ENCODE data around the gene SERPINB13.
"Not testable (repeated sequence)": the region's sequence is repeated elsewhere in the genome, so short reads cannot be mapped to it uniquely, and the experiment has no call there.

SERPINB13 gene

GRCh38 chr18:63590966-63591695 lies 4.0 kb downstream of the SERPINB13 start:
- DNase-seq (ENCODE audit: low spot score) = no peak

DNA sequence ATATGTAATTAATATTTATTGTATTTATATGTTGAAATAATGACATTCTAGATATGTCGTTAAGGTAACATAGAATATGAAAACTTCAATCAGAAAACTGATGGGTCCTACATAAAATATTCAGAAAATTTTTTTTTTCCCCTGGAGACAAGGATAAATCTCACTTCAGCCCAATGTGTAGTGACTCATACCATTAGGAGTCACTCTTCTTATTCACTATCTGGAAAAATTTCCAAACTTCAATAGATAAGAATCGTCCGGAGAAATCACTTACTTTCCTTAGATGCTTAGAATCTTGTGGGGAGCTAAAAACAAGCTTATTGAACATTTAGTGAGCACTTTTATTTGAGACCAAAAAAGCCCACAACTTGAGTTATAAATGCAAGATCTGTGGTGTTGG lies 4.6 kb downstream of the SERPINB13 start:
- DNase-seq (ENCODE audit: low spot score) = no peak

GRCh38 chr18:63592471-63592870 lies 5.3 kb downstream of the SERPINB13 start:
- no peak for DNase-seq (ENCODE audit: low spot score)

DNA sequence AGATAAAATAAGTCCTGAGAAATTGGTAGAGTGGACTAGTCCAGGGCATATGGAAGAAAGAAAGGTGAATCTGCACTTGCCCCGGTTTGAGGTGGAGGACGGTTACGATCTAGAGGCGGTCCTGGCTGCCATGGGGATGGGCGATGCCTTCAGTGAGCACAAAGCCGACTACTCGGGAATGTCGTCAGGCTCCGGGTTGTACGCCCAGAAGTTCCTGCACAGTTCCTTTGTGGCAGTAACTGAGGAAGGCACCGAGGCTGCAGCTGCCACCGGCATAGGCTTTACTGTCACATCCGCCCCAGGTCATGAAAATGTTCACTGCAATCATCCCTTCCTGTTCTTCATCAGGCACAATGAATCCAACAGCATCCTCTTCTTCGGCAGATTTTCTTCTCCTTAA lies 9.8 kb downstream of the SERPINB13 start:
- no peak for DNase-seq (ENCODE audit: low spot score)

DNA sequence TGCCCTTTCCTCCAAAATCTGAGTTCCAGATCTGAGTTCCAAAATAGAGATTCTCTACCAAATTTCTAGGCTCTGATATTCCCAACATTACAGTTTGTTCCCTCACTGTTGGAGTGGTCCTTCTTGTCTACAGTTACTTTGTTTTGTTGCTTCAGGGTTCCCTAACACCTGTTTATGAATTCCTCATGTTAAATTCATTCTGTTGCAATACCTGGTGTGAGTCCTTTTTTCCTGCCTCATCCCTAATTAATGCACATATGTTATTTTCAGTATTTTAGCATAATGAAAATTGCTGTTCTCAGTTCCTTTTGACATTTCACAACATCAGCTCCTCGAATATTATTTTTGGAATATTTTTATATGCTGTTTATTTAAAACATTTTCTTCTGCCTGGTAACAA lies 16.2 kb downstream of the SERPINB13 start:
- no peak for DNase-seq (ENCODE audit: low spot score)

GRCh38 chr18:63603772-63604171 lies 16.6 kb downstream of the SERPINB13 start:
- DNase-seq (ENCODE audit: low spot score) = no peak

DNA sequence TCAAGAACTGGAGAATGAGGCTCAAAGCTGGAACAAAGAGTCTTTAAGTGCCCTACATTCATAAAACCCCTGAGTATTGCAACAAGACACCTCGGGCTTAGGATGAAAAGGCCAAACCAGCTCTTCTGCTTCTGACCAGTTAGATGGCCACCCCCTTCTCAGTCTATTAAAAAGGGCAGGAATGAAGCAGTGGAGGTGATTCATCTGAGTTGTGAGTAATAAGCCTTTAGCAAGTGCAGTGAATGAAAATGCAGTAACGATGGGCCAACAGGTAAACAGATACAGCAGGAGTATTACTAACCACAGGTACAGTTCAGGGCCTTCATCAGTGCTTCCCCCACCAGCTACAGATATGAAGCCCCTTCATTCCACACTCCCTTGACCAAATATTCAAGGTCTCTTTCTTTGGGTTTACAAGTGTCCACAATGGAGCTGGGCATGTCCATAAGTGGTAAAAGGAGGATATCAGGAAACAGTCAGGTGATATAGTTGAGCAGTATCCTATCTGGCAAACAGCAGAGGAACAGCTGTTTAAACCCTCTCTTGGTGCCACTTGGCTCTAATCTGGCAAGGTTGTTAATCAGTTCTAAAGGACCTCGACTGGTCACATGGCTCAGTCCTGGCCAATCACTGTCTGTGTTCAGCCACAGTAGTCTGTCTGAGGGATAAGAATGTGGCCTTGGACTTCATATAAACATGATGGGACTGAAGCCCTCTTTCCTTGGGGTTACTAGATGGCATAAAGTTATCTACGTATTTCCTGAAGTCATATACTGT lies 17.8 kb downstream of the SERPINB13 start:
- no peak for DNase-seq (ENCODE audit: low spot score)

DNA sequence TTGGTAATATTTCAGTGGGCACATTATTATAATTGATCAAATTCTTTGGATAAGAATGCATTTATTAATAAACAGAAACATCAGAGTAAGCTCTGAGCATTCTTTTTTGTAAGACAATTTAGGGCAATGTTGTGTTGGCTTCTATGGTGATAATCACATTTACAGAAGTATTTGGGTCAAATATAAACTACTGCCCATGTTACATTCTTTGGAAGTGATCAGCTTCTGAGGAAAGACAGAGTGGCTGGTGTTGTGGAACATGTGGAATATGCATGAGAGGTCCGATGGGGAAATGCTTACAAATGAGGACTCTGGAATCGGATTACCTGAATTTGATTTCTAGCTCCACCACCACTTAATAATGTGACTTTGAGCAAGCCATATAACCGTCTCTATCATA lies 19.4 kb downstream of the SERPINB13 start:
- DNase-seq (ENCODE audit: low spot score) = no peak

GRCh38 chr18:63613420-63613819 lies 26.3 kb downstream of the SERPINB13 start:
- no peak for DNase-seq (ENCODE audit: low spot score)

- DNase-seq (ENCODE audit: low spot score) = no peak
These were observed 30.1 kb downstream of the SERPINB13 start for GRCh38 chr18:63617049-63617914.

GRCh38 chr18:63617915-63618234 lies 30.7 kb downstream of the SERPINB13 start:
- DNase-seq (ENCODE audit: low spot score) = no peak

DNA sequence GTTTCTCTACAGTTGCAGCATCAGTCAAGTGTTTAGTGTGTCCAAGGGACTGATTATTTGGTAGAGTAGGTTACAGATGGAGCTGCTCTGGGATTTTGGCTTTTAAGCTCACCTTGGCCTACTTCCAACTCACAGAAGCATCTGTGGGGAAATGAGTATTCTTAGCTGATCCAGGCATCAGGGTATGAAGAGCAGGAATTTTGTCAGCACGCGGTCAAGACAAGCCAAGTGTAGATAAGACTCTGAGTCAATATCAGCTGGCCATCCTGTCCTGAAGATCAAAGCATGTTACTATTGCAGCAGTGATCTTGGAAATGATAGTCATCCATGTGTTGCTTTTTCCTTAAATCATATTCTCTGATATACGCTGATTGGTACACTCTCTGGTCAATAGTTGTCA lies 32.5 kb downstream of the SERPINB13 start:
- no peak for DNase-seq (ENCODE audit: low spot score)

GRCh38 chr18:63624863-63625262 lies 37.7 kb downstream of the SERPINB13 start:
- DNase-seq (ENCODE audit: low spot score) = no peak

GRCh38 chr18:63626431-63626830 lies 39.3 kb downstream of the SERPINB13 start:
- no peak for DNase-seq (ENCODE audit: low spot score)

DNA sequence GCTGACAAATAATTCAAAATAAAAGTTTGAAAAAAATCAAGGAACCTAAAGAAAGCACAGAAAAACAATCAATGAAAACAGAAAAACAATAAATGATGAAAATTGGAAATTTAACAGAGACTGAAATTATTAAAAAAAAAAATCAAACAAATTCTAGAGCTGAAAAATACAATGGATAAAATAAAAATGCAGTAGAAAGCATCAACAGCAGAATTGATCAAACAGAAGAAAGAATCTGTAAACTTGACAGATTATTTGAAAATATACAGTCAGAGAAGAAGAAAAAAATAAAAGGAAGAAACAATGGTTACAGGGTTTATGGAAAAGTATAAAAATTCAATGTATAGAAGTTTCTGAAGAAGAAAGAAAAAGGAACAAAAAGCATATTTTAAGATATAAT lies 40.7 kb downstream of the SERPINB13 start:
- no peak for DNase-seq (ENCODE audit: low spot score)

DNA sequence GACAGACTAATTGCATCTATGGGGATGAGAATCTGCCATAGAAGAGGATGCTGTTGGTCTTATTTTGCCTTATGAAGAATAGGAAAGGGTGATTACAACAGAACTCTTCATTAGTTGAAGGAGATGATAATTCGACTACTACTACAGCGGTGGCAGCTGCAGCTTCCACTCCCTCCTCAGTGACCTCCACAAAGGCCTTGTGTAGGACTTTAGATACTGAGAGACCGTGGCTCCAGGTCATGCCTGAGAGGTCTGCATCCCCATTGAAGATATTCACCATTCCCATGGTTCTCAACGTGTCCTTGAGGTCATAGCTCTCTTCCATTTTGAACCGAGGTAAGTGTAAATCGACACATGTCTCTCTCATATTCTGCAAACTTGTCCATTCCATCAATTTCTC lies 50.6 kb downstream of the SERPINB13 start:
- DNase-seq (ENCODE audit: low spot score) = no peak

DNA sequence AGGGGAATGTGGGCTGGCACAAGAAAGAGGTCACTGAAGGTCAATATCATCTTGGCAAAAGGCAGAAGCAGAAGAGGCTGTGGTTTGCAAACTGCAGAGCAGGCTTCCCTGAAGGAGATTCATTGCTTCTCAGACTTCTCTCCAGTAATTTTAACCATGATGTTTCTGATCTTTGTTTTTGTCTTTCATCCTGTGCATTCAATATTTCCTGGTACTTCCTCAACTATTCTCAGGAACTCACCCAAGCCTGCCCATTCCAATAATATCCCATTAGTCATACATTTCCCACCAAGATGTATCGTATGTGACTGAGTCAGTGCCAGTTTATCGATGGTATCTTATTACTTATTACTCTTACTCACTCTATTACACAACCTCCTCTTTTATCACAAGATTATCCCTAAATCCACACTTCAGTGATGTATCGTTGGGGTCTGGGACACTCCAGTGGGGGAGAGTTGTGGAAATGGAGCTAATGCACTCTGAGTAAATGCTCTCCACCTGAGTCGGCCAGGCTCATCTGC lies 54.1 kb downstream of the SERPINB13 start:
- not testable (repeated sequence) for DNase-seq (ENCODE audit: low spot score)

- not testable (repeated sequence) for DNase-seq (ENCODE audit: low spot score)
These were observed 55.7 kb downstream of the SERPINB13 start for GRCh38 chr18:63642668-63643356.

DNA sequence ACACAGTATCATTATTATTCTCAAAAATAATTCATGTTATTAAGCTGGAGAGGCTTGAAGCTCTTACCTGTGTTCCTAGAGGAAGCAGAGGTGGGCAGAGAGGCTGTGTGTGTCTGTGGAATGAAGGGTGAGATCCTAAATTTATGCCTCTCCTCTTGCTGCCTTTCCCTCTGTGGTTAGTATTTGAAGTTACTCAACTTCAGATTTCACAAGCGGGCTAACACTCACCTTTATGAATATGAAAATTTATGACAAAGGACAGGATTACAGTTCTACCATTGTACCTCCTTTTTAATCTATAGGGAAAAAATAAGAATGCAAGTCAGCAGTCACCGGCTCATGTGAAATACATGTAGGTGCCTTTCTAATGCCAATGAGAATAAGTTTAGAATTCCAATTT lies 57.0 kb downstream of the SERPINB13 start, which contains the start of gene SERPINB4:
TSS of gene SERPINB4 (minus strand) at position 115 of the 400 bp plus-strand sequence. CDS start 679 bp downstream, outside the sequence.
- not testable (repeated sequence) for DNase-seq (ENCODE audit: low spot score)

DNA sequence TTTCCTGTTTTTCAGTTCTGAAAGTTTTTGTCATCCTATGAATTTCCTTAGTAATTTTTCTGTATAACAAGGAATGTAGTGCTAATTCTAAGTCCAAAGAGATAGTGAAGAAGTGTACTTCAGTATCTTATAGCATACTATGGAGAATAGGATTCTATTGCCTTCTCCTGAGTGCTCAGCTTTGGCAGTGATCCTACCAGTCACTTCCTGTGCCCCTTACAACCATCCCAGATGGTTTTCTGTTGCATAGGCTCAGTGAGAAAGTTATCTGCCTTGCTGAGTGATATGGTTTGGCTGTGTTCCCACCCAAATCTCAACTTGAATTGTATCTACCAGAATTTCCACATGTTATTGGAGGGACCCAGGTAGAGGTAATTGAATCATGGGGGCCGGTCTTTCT lies 57.6 kb downstream of the SERPINB13 start:
- not testable (repeated sequence) for DNase-seq (ENCODE audit: low spot score)

DNA sequence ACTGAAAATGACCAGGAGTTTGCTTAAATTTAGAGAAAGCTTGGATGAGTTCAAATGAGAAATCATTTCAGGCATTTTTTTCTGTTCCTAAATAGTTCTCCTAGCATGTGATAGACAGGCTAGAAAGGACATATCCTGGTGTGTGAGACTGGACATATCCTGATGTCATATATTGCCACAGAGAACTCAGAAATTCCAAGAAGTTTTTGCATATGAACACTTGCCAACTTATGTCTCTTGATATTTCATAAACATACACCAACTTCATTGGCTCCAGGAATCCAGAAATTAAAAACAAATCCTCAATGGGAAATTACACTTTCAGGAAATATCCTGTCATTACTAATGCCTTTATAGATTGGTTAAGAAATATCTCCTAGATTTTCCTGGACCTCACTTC lies 59.8 kb downstream of the SERPINB13 start:
- DNase-seq (ENCODE audit: low spot score) = no peak

- DNase-seq (ENCODE audit: low spot score) = no peak
These were observed 61.1 kb downstream of the SERPINB13 start for GRCh38 chr18:63648241-63648640.
